HL-60 (cell line): ENCODE data around the gene MKLN1.

Experiments
- DNase-seq, 2 experiments: peaks; one replicate each; pipeline ENCODE4 v3.0.0-alpha.2; 2010 to 2020; ENCODE audit warnings: low read depth in 1 of 2, low spot score in 1 of 2
- H3K27ac ChIP-seq: fragments of 250-450 bp; sonication (Bioruptor Pico); replicated peaks from 2 replicates; pipeline ENCODE4 v1.5.1; 2020; ENCODE audit warnings: mild to moderate bottlenecking, moderate library complexity
- H3K27me3 ChIP-seq: fragments of 250-450 bp; sonication (Bioruptor Pico); 2 replicates; pipeline ENCODE4 v1.5.1; 2021; ENCODE audit warnings: mild to moderate bottlenecking, moderate library complexity; ENCODE audit not compliant: insufficient read depth, poor library complexity, severe bottlenecking
- H3K4me3 ChIP-seq: replicated peaks from 2 replicates; pipeline ENCODE4 v1.5.1; 2011; ENCODE audit warnings: mild to moderate bottlenecking, control low read depth, low read length; ENCODE audit not compliant: insufficient read depth
- CTCF ChIP-seq: IDR thresholded peaks from one replicate; pipeline ENCODE4 v1.5.1; 2011; ENCODE audit warnings: low read length, control low read depth, inconsistent platforms; ENCODE audit not compliant: insufficient read depth
- GABPA ChIP-seq: IDR thresholded peaks from 2 replicates; pipeline ENCODE4 v1.6.1; 2012; ENCODE audit warnings: low read depth
- POLR2AphosphoS5 ChIP-seq: IDR thresholded peaks from 2 replicates; pipeline ENCODE4 v1.6.1; 2012; ENCODE audit warnings: low read depth
- REST ChIP-seq: IDR thresholded peaks from 2 replicates; pipeline ENCODE4 v1.6.1; 2012; ENCODE audit warnings: low read depth; ENCODE audit not compliant: insufficient replicate concordance
- SPI1 ChIP-seq: IDR thresholded peaks from 2 replicates; pipeline ENCODE4 v1.6.1; 2012; ENCODE audit warnings: low read depth, mild to moderate bottlenecking, borderline replicate concordance

Gene MKLN1

GRCh38 chr7:131494182-131494581 lies 166.5 kb downstream of the MKLN1 start:
- TF ChIP-seq REST (no peak), SPI1 (no peak), CTCF (no peak)
- Histone ChIP-seq H3K27ac (no peak overlapping the region), H3K27me3 (no peaks in the 10 kb centered on the region), H3K4me3 (no peak overlapping the region)
- DNase-seq = no peak

GRCh38 chr7:131495669-131496498 lies 168.2 kb downstream of the MKLN1 start:
- H3K4me3 ChIP-seq = no peak overlapping the region
- H3K27ac ChIP-seq = no peak overlapping the region
- DNase-seq = no peak
- no peaks in the 10 kb centered on the region for H3K27me3 ChIP-seq
- TF ChIP-seq POLR2AphosphoS5 (no peak), CTCF (no peak), SPI1 (no peak), REST (no peak), GABPA (no peak)

- Histone ChIP-seq H3K27me3 (no peaks in the 10 kb centered on the region), H3K4me3 (no peak overlapping the region), H3K27ac (no peak overlapping the region)
- TF ChIP-seq GABPA = no peak
- TF ChIP-seq SPI1 = no peak
- TF ChIP-seq REST = no peak
- TF ChIP-seq CTCF = no peak
- TF ChIP-seq POLR2AphosphoS5 = no peak
- no peak for DNase-seq
Measured at GRCh38 chr7:131497454-131497853, 169.8 kb downstream of the MKLN1 start.
